ENCODE data around the gene XPR1. TPM values are rescaled to one million over a fixed set of nuclear protein-coding genes. Genes with fewer than 3 reads are reported as not detected.
A peak's percentile ranks its signal among the peaks of the same experiment; 100 is the strongest.

Gene XPR1
- total and polyA plus RNA-seq, 2 donors (not counting 3 experiments of a cell fraction or from before 2014, with no cell fraction given): 23.9 to 26.7 TPM

- Histone ChIP-seq H3K27me3 (ENCODE audit: control insufficient read depth in 2 of 2, insufficient read depth in 2 of 2, low read length in 2 of 2) (peaks cover 0 to 12% of the 10 kb centered on the region in 2 experiments), H3K4me1 (ENCODE audit: control insufficient read depth, extremely low read depth, insufficient read depth, low read length) (peaks cover 6% of the 10 kb centered on the region), H3K9me3 (replicated peaks; ENCODE audit: control insufficient read depth, insufficient read depth, low read length) (no peaks in the 10 kb centered on the region), H3K79me2 (ENCODE audit: control insufficient read depth, insufficient read depth, low read length) (no peaks in the 10 kb centered on the region), H4K20me1 (replicated peaks; ENCODE audit: control insufficient read depth, extremely low read depth, insufficient read depth, low read length) (no peaks in the 10 kb centered on the region), H3K4me2 (ENCODE audit: insufficient read depth, low read length) (no peak overlapping the region), H3K9ac (replicated peaks; ENCODE audit: extremely low read depth, insufficient read depth, low read length) (no peak overlapping the region), H3K4me3 (replicated peaks in 1 of 3; ENCODE audit: insufficient read depth in 1 of 3, low read depth in 1 of 3, low read length in 3 of 3) (no peak overlapping the region), H3K9me1 (replicated peaks; ENCODE audit: control insufficient read depth, extremely low read depth, insufficient read depth, low read length) (no peaks in the 10 kb centered on the region), H2AFZ (ENCODE audit: low read depth, low read length) (no peak overlapping the region), H3K27ac (ENCODE audit: insufficient read depth, low read depth, low read length) (no peak overlapping the region), H3K36me3 (ENCODE audit: control insufficient read depth in 2 of 2, extremely low read depth in 1 of 2, insufficient read depth in 2 of 2, low read length in 2 of 2) (no peaks in the 10 kb centered on the region)
- no peak for TF ChIP-seq EZH2 (IDR thresholded peaks at IDR 0.05; ENCODE audit: borderline replicate concordance, low read depth, low read length, severe bottlenecking)
- TF ChIP-seq JUN (IDR thresholded peaks at IDR 0.05; ENCODE audit: borderline replicate concordance, insufficient read depth, insufficient read length, low read depth): no peak
- no peak for TF ChIP-seq POLR2A (IDR thresholded peaks at IDR 0.05; ENCODE audit: low read depth, low read length)
- TF ChIP-seq, protein P1, sequence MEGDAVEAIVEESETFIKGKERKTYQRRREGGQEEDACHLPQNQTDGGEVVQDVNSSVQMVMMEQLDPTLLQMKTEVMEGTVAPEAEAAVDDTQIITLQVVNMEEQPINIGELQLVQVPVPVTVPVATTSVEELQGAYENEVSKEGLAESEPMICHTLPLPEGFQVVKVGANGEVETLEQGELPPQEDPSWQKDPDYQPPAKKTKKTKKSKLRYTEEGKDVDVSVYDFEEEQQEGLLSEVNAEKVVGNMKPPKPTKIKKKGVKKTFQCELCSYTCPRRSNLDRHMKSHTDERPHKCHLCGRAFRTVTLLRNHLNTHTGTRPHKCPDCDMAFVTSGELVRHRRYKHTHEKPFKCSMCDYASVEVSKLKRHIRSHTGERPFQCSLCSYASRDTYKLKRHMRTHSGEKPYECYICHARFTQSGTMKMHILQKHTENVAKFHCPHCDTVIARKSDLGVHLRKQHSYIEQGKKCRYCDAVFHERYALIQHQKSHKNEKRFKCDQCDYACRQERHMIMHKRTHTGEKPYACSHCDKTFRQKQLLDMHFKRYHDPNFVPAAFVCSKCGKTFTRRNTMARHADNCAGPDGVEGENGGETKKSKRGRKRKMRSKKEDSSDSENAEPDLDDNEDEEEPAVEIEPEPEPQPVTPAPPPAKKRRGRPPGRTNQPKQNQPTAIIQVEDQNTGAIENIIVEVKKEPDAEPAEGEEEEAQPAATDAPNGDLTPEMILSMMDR (IDR thresholded peaks at IDR 0.05; ENCODE audit: extremely low read depth in 1 of 2, insufficient read depth in 1 of 2, low read depth in 1 of 2, low read length in 2 of 2): no peak
- no peak for TF ChIP-seq MYC (IDR thresholded peaks at IDR 0.05; ENCODE audit: low read depth, low read length)
- no peak for TF ChIP-seq FOS (IDR thresholded peaks at IDR 0.05; ENCODE audit: borderline replicate concordance, insufficient read depth, low read length)
- no peak for TF ChIP-seq MAX (IDR thresholded peaks at IDR 0.05; ENCODE audit: insufficient read depth, insufficient read length)
- TF ChIP-seq POLR2AphosphoS5 (IDR thresholded peaks at IDR 0.05; ENCODE audit: insufficient read depth, low read depth, low read length): no peak
- TF ChIP-seq GATA2 (IDR thresholded peaks at IDR 0.05; ENCODE audit: insufficient read depth, insufficient read length, low read depth, low read length): no peak
- DNase-seq (ENCODE audit: low read depth, low spot score) (peak; percentile 21), FAIRE-seq (peak; percentile 53)
- ChIA-PET POLR2A (no interaction called here), CTCF (interaction anchor here (1.3 to 3.0 kb wide), 4 partner anchors 9 to 245 kb away, joined by 3 to 13 read pairs (median 5); no protein-coding TSS in a partner anchor)
- intact Hi-C loops (cut with micrococcal nuclease) (no loop called here), dilution Hi-C loops (cut with MboI; ENCODE audit: extremely low pct_ligation_motif_present, low sequenced_read_pairs) (no loop called here)
- no TSS peak for BruUV-seq (replicated peaks)
Observed at GRCh38 chr1:180617774-180618395, 13.9 kb upstream of the XPR1 start.

All from endothelial cell of umbilical vein (primary cell).